ENCODE results near the gene ONECUT3. TPM values are rescaled to one million over a fixed set of nuclear protein-coding genes. Genes with fewer than 3 reads are reported as not detected.

The ONECUT3 gene
- total and polyA plus RNA-seq, 2 donors (not counting 3 experiments of a cell fraction or from before 2014, with no cell fraction given) = not detected

DNA sequence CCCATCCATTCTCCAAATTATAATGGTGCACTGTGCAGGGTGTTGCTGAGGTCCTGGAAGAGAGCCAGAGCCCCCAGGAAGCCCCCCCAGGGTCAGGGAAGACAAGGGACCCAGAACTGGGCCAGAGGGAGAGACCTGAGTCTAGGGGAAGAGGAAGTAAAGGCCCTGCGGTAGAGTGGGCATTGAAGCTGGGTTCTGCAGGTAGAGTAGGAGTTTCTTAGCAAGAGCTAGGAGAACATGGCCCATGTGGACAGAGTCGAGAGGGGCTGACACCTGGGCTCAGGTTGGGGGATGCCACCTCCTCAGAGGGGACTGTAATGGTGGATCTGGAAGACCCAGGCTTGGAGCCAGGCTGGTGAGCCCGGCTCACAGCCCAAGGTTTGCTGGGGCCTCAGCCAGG is 17.0 kb upstream of the ONECUT3 start:
- DNase-seq (ENCODE audit: low read depth, low spot score) (no peak), FAIRE-seq (no peak)
- no peak overlapping the region for H3K4me2 ChIP-seq (ENCODE audit: insufficient read depth, low read length)
- H4K20me1 ChIP-seq (replicated peaks; ENCODE audit: control insufficient read depth, extremely low read depth, insufficient read depth, low read length) = no peaks in the 10 kb centered on the region
- no peak overlapping the region for H3K9ac ChIP-seq (replicated peaks; ENCODE audit: extremely low read depth, insufficient read depth, low read length)
- no peaks in the 10 kb centered on the region for H3K9me3 ChIP-seq (replicated peaks; ENCODE audit: control insufficient read depth, insufficient read depth, low read length)
- no peak overlapping the region for H3K27ac ChIP-seq (ENCODE audit: insufficient read depth, low read depth, low read length)
- H3K4me1 ChIP-seq (ENCODE audit: control insufficient read depth, extremely low read depth, insufficient read depth, low read length) = no peaks in the 10 kb centered on the region
- CTCF ChIA-PET = no interaction called here
- TF ChIP-seq EZH2 (IDR thresholded peaks at IDR 0.05; ENCODE audit: borderline replicate concordance, low read depth, low read length, severe bottlenecking) = peak; percentile 26
- no peak for TF ChIP-seq MYC (IDR thresholded peaks at IDR 0.05; ENCODE audit: low read depth, low read length)
- POLR2A ChIA-PET = no interaction called here
- dilution Hi-C loops (cut with MboI; ENCODE audit: extremely low pct_ligation_motif_present, low sequenced_read_pairs) = no loop called here
- no peaks in the 10 kb centered on the region for H3K36me3 ChIP-seq (ENCODE audit: control insufficient read depth in 2 of 2, extremely low read depth in 1 of 2, insufficient read depth in 2 of 2, low read length in 2 of 2)
- intact Hi-C loops (cut with micrococcal nuclease) = no loop called here
- H2AFZ ChIP-seq (ENCODE audit: low read depth, low read length) = no peak overlapping the region
- H3K4me3 ChIP-seq (replicated peaks in 1 of 3; ENCODE audit: insufficient read depth in 1 of 3, low read depth in 1 of 3, low read length in 3 of 3) = no peak overlapping the region
- no peaks in the 10 kb centered on the region for H3K79me2 ChIP-seq (ENCODE audit: control insufficient read depth, insufficient read depth, low read length)
- no peaks in the 10 kb centered on the region for H3K9me1 ChIP-seq (replicated peaks; ENCODE audit: control insufficient read depth, extremely low read depth, insufficient read depth, low read length)
- peaks cover 0 to 7% of the 10 kb centered on the region in 2 experiments for H3K27me3 ChIP-seq (ENCODE audit: control insufficient read depth in 2 of 2, insufficient read depth in 2 of 2, low read length in 2 of 2)
- BruUV-seq (replicated peaks) = no TSS peak

DNA sequence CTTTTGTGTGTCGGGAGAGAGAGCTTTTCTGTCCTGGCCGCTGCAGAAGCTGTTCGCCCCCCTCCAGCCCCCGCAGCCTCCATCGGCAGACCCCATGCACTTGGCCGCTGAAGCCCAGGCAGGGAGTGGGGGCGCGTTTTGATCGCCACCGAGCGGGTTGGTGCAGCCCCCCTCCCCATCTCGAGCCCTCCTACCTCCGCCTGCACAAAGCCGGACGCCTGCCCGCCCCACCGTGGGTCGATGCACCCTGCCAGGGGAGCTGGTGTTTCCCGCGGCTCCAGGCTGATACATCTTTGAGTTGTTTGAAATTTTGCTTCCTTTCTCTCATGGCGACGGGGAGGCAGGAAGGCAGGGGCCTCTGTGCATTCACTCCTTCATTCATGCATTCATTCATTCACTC is 16.4 kb upstream of the ONECUT3 start:
- dilution Hi-C loops (cut with MboI; ENCODE audit: extremely low pct_ligation_motif_present, low sequenced_read_pairs) (no loop called here), intact Hi-C loops (cut with micrococcal nuclease) (no loop called here)
- no peaks in the 10 kb centered on the region for H3K79me2 ChIP-seq (ENCODE audit: control insufficient read depth, insufficient read depth, low read length)
- H3K9me1 ChIP-seq (replicated peaks; ENCODE audit: control insufficient read depth, extremely low read depth, insufficient read depth, low read length) = no peaks in the 10 kb centered on the region
- DNase-seq (ENCODE audit: low read depth, low spot score) = no peak
- H3K27ac ChIP-seq (ENCODE audit: insufficient read depth, low read depth, low read length) = no peak overlapping the region
- H3K36me3 ChIP-seq (ENCODE audit: control insufficient read depth in 2 of 2, extremely low read depth in 1 of 2, insufficient read depth in 2 of 2, low read length in 2 of 2) = no peaks in the 10 kb centered on the region
- no peak overlapping the region for H2AFZ ChIP-seq (ENCODE audit: low read depth, low read length)
- no TSS peak for BruUV-seq (replicated peaks)
- POLR2A ChIA-PET = no interaction called here
- H3K4me2 ChIP-seq (ENCODE audit: insufficient read depth, low read length) = no peak overlapping the region
- TF ChIP-seq POLR2A (IDR thresholded peaks at IDR 0.05; ENCODE audit: low read depth, low read length) = no peak
- no peak for TF ChIP-seq GATA2 (IDR thresholded peaks at IDR 0.05; ENCODE audit: insufficient read depth, insufficient read length, low read depth, low read length)
- TF ChIP-seq MAX (IDR thresholded peaks at IDR 0.05; ENCODE audit: insufficient read depth, insufficient read length) = no peak
- no peak for TF ChIP-seq MYC (IDR thresholded peaks at IDR 0.05; ENCODE audit: low read depth, low read length)
- TF ChIP-seq, protein P1, sequence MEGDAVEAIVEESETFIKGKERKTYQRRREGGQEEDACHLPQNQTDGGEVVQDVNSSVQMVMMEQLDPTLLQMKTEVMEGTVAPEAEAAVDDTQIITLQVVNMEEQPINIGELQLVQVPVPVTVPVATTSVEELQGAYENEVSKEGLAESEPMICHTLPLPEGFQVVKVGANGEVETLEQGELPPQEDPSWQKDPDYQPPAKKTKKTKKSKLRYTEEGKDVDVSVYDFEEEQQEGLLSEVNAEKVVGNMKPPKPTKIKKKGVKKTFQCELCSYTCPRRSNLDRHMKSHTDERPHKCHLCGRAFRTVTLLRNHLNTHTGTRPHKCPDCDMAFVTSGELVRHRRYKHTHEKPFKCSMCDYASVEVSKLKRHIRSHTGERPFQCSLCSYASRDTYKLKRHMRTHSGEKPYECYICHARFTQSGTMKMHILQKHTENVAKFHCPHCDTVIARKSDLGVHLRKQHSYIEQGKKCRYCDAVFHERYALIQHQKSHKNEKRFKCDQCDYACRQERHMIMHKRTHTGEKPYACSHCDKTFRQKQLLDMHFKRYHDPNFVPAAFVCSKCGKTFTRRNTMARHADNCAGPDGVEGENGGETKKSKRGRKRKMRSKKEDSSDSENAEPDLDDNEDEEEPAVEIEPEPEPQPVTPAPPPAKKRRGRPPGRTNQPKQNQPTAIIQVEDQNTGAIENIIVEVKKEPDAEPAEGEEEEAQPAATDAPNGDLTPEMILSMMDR (IDR thresholded peaks at IDR 0.05; ENCODE audit: extremely low read depth in 1 of 2, insufficient read depth in 1 of 2, low read depth in 1 of 2, low read length in 2 of 2) = no peak
- TF ChIP-seq POLR2AphosphoS5 (IDR thresholded peaks at IDR 0.05; ENCODE audit: insufficient read depth, low read depth, low read length) = no peak
- no peak for TF ChIP-seq JUN (IDR thresholded peaks at IDR 0.05; ENCODE audit: borderline replicate concordance, insufficient read depth, insufficient read length, low read depth)
- TF ChIP-seq EZH2 (IDR thresholded peaks at IDR 0.05; ENCODE audit: borderline replicate concordance, low read depth, low read length, severe bottlenecking) = no peak
- no peak for TF ChIP-seq FOS (IDR thresholded peaks at IDR 0.05; ENCODE audit: borderline replicate concordance, insufficient read depth, low read length)
- peaks cover 0 to 7% of the 10 kb centered on the region in 2 experiments for H3K27me3 ChIP-seq (ENCODE audit: control insufficient read depth in 2 of 2, insufficient read depth in 2 of 2, low read length in 2 of 2)
- H3K9me3 ChIP-seq (replicated peaks; ENCODE audit: control insufficient read depth, insufficient read depth, low read length) = no peaks in the 10 kb centered on the region
- no peaks in the 10 kb centered on the region for H3K4me1 ChIP-seq (ENCODE audit: control insufficient read depth, extremely low read depth, insufficient read depth, low read length)
- no peak overlapping the region for H3K9ac ChIP-seq (replicated peaks; ENCODE audit: extremely low read depth, insufficient read depth, low read length)
- no peak overlapping the region for H3K4me3 ChIP-seq (replicated peaks in 1 of 3; ENCODE audit: insufficient read depth in 1 of 3, low read depth in 1 of 3, low read length in 3 of 3)
- no peaks in the 10 kb centered on the region for H4K20me1 ChIP-seq (replicated peaks; ENCODE audit: control insufficient read depth, extremely low read depth, insufficient read depth, low read length)
- no peak for FAIRE-seq
- CTCF ChIA-PET = no interaction called here
